Measurements from ENCODE around the gene FMN1. TPM values are rescaled to one million over a fixed set of nuclear protein-coding genes. Genes with fewer than 3 reads are reported as not detected.

Gene FMN1
- polyA plus RNA-seq, 4 donors = 0.54 to 2.1 (median 0.86) TPM

GRCh38 chr15:32901995-32902394 is 292.5 kb downstream of the FMN1 start:
- no peak for DNase-seq
- no peaks in the 10 kb centered on the region for H3K4me1 ChIP-seq (ENCODE audit: control insufficient read depth in 3 of 3, insufficient read depth in 2 of 3, low read depth in 1 of 3, low read length in 2 of 3)
- H3K27ac ChIP-seq (ENCODE audit: low read depth in 1 of 3, low read length in 2 of 3) = no peak overlapping the region
- H3K36me3 ChIP-seq (ENCODE audit: control insufficient read depth in 3 of 3, insufficient read depth in 2 of 3, low read depth in 1 of 3, low read length in 3 of 3) = peaks cover 0 to 2% (median 0%) of the 10 kb centered on the region in 3 donors
- H3K27me3 ChIP-seq (ENCODE audit: control insufficient read depth in 3 of 3, insufficient read depth in 3 of 3, low read length in 3 of 3) = no peaks in the 10 kb centered on the region
- WGBS, 3 donors = 69 to 87% (median 71%) methylated on average over 3 of the region's 3 CpGs
- H3K4me3 ChIP-seq (ENCODE audit: low read depth in 1 of 3, low read length in 3 of 3) = no peak overlapping the region
- no peak for FAIRE-seq
- no peaks in the 10 kb centered on the region for H3K9me3 ChIP-seq (ENCODE audit: control insufficient read depth in 2 of 2, insufficient read depth in 1 of 2, low read depth in 1 of 2, low read length in 1 of 2)

GRCh38 chr15:32901192-32901591 is 293.3 kb downstream of the FMN1 start:
- H3K36me3 ChIP-seq (ENCODE audit: control insufficient read depth in 3 of 3, insufficient read depth in 2 of 3, low read depth in 1 of 3, low read length in 3 of 3) = peaks cover 0 to 2% (median 0%) of the 10 kb centered on the region in 3 donors
- H3K4me3 ChIP-seq (ENCODE audit: low read depth in 1 of 3, low read length in 3 of 3) = no peak overlapping the region
- DNase-seq = no peak
- H3K27ac ChIP-seq (ENCODE audit: low read depth in 1 of 3, low read length in 2 of 3) = no peak overlapping the region
- no peaks in the 10 kb centered on the region for H3K4me1 ChIP-seq (ENCODE audit: control insufficient read depth in 3 of 3, insufficient read depth in 2 of 3, low read depth in 1 of 3, low read length in 2 of 3)
- no peaks in the 10 kb centered on the region for H3K9me3 ChIP-seq (ENCODE audit: control insufficient read depth in 2 of 2, insufficient read depth in 1 of 2, low read depth in 1 of 2, low read length in 1 of 2)
- no peaks in the 10 kb centered on the region for H3K27me3 ChIP-seq (ENCODE audit: control insufficient read depth in 3 of 3, insufficient read depth in 3 of 3, low read length in 3 of 3)
- WGBS, 3 donors = 69 to 73% (median 72%) methylated on average over 2 of the region's 2 CpGs
- FAIRE-seq = no peak

- no peak for DNase-seq
- Histone ChIP-seq H3K27me3 (ENCODE audit: control insufficient read depth in 3 of 3, insufficient read depth in 3 of 3, low read length in 3 of 3) (no peaks in the 10 kb centered on the region), H3K36me3 (ENCODE audit: control insufficient read depth in 3 of 3, insufficient read depth in 2 of 3, low read depth in 1 of 3, low read length in 3 of 3) (peaks cover 0 to 2% (median 0%) of the 10 kb centered on the region in 3 donors), H3K27ac (ENCODE audit: low read depth in 1 of 3, low read length in 2 of 3) (no peak overlapping the region), H3K9me3 (ENCODE audit: control insufficient read depth in 2 of 2, insufficient read depth in 1 of 2, low read depth in 1 of 2, low read length in 1 of 2) (no peaks in the 10 kb centered on the region), H3K4me3 (ENCODE audit: low read depth in 1 of 3, low read length in 3 of 3) (no peak overlapping the region), H3K4me1 (ENCODE audit: control insufficient read depth in 3 of 3, insufficient read depth in 2 of 3, low read depth in 1 of 3, low read length in 2 of 3) (no peaks in the 10 kb centered on the region)
- FAIRE-seq = no peak
- whole genome bisulfite sequencing, 3 donors = 72 to 91% (median 81%) methylated on average over 6 of the region's 6 CpGs
Measured at GRCh38 chr15:32899126-32899596, 295.4 kb downstream of the FMN1 start.

GRCh38 chr15:32898414-32898813 is 296.1 kb downstream of the FMN1 start:
- Histone ChIP-seq H3K9me3 (ENCODE audit: control insufficient read depth in 2 of 2, insufficient read depth in 1 of 2, low read depth in 1 of 2, low read length in 1 of 2) (no peaks in the 10 kb centered on the region), H3K27me3 (ENCODE audit: control insufficient read depth in 3 of 3, insufficient read depth in 3 of 3, low read length in 3 of 3) (no peaks in the 10 kb centered on the region), H3K36me3 (ENCODE audit: control insufficient read depth in 3 of 3, insufficient read depth in 2 of 3, low read depth in 1 of 3, low read length in 3 of 3) (peaks cover 0 to 2% (median 0%) of the 10 kb centered on the region in 3 donors), H3K4me3 (ENCODE audit: low read depth in 1 of 3, low read length in 3 of 3) (no peak overlapping the region), H3K27ac (ENCODE audit: low read depth in 1 of 3, low read length in 2 of 3) (no peak overlapping the region), H3K4me1 (ENCODE audit: control insufficient read depth in 3 of 3, insufficient read depth in 2 of 3, low read depth in 1 of 3, low read length in 2 of 3) (no peaks in the 10 kb centered on the region)
- FAIRE-seq = no peak
- WGBS, 3 donors = 84 to 86% (median 86%) methylated on average over 4 of the region's 4 CpGs
- DNase-seq = no peak

GRCh38 chr15:32893421-32893820 is 301.1 kb downstream of the FMN1 start:
- no peak overlapping the region for H3K27ac ChIP-seq (ENCODE audit: low read depth in 1 of 3, low read length in 2 of 3)
- H3K4me1 ChIP-seq (ENCODE audit: control insufficient read depth in 3 of 3, insufficient read depth in 2 of 3, low read depth in 1 of 3, low read length in 2 of 3) = no peaks in the 10 kb centered on the region
- no peaks in the 10 kb centered on the region for H3K27me3 ChIP-seq (ENCODE audit: control insufficient read depth in 3 of 3, insufficient read depth in 3 of 3, low read length in 3 of 3)
- no peak overlapping the region for H3K4me3 ChIP-seq (ENCODE audit: low read depth in 1 of 3, low read length in 3 of 3)
- H3K9me3 ChIP-seq (ENCODE audit: control insufficient read depth in 2 of 2, insufficient read depth in 1 of 2, low read depth in 1 of 2, low read length in 1 of 2) = no peaks in the 10 kb centered on the region
- FAIRE-seq (no peak), DNase-seq (no peak)
- H3K36me3 ChIP-seq (ENCODE audit: control insufficient read depth in 3 of 3, insufficient read depth in 2 of 3, low read depth in 1 of 3, low read length in 3 of 3) = peaks cover 0 to 2% (median 0%) of the 10 kb centered on the region in 3 donors

- WGBS, 3 donors = 85 to 93% (median 92%) methylated on average over 3 of the region's 3 CpGs
- no peaks in the 10 kb centered on the region for H3K9me3 ChIP-seq (ENCODE audit: control insufficient read depth in 2 of 2, insufficient read depth in 1 of 2, low read depth in 1 of 2, low read length in 1 of 2)
- DNase-seq (no peak), FAIRE-seq (no peak)
- no peak overlapping the region for H3K4me3 ChIP-seq (ENCODE audit: low read depth in 1 of 3, low read length in 3 of 3)
- H3K27ac ChIP-seq (ENCODE audit: low read depth in 1 of 3, low read length in 2 of 3) = no peak overlapping the region
- no peaks in the 10 kb centered on the region for H3K27me3 ChIP-seq (ENCODE audit: control insufficient read depth in 3 of 3, insufficient read depth in 3 of 3, low read length in 3 of 3)
- no peaks in the 10 kb centered on the region for H3K4me1 ChIP-seq (ENCODE audit: control insufficient read depth in 3 of 3, insufficient read depth in 2 of 3, low read depth in 1 of 3, low read length in 2 of 3)
- H3K36me3 ChIP-seq (ENCODE audit: control insufficient read depth in 3 of 3, insufficient read depth in 2 of 3, low read depth in 1 of 3, low read length in 3 of 3) = no peaks in the 10 kb centered on the region
Measured at GRCh38 chr15:32889214-32889613, 305.3 kb downstream of the FMN1 start.

GRCh38 chr15:32888221-32888761 is 306.2 kb downstream of the FMN1 start:
- Histone ChIP-seq H3K9me3 (ENCODE audit: control insufficient read depth in 2 of 2, insufficient read depth in 1 of 2, low read depth in 1 of 2, low read length in 1 of 2) (no peaks in the 10 kb centered on the region), H3K27ac (ENCODE audit: low read depth in 1 of 3, low read length in 2 of 3) (no peak overlapping the region), H3K4me1 (ENCODE audit: control insufficient read depth in 3 of 3, insufficient read depth in 2 of 3, low read depth in 1 of 3, low read length in 2 of 3) (no peaks in the 10 kb centered on the region), H3K4me3 (ENCODE audit: low read depth in 1 of 3, low read length in 3 of 3) (no peak overlapping the region), H3K27me3 (ENCODE audit: control insufficient read depth in 3 of 3, insufficient read depth in 3 of 3, low read length in 3 of 3) (no peaks in the 10 kb centered on the region), H3K36me3 (ENCODE audit: control insufficient read depth in 3 of 3, insufficient read depth in 2 of 3, low read depth in 1 of 3, low read length in 3 of 3) (peaks cover 0 to 2% (median 0%) of the 10 kb centered on the region in 3 donors)
- no peak for DNase-seq
- FAIRE-seq = no peak
- 88 to 95% (median 89%) methylated on average over 3 of the region's 3 CpGs for WGBS, 3 donors

- Histone ChIP-seq H3K27ac (ENCODE audit: low read depth in 1 of 3, low read length in 2 of 3) (no peak overlapping the region), H3K36me3 (ENCODE audit: control insufficient read depth in 3 of 3, insufficient read depth in 2 of 3, low read depth in 1 of 3, low read length in 3 of 3) (peaks cover 0 to 2% (median 0%) of the 10 kb centered on the region in 3 donors), H3K9me3 (ENCODE audit: control insufficient read depth in 2 of 2, insufficient read depth in 1 of 2, low read depth in 1 of 2, low read length in 1 of 2) (no peaks in the 10 kb centered on the region), H3K27me3 (ENCODE audit: control insufficient read depth in 3 of 3, insufficient read depth in 3 of 3, low read length in 3 of 3) (no peaks in the 10 kb centered on the region), H3K4me3 (ENCODE audit: low read depth in 1 of 3, low read length in 3 of 3) (no peak overlapping the region), H3K4me1 (ENCODE audit: control insufficient read depth in 3 of 3, insufficient read depth in 2 of 3, low read depth in 1 of 3, low read length in 2 of 3) (no peaks in the 10 kb centered on the region)
- FAIRE-seq = no peak
- 67 to 92% (median 84%) methylated on average over 4 of the region's 4 CpGs for WGBS, 3 donors
- DNase-seq = no peak
Measured at GRCh38 chr15:32887090-32887489, 307.4 kb downstream of the FMN1 start.

GRCh38 chr15:32886459-32886858 is 308.1 kb downstream of the FMN1 start:
- no peak for DNase-seq

More at GRCh38 chr15:32886459-32886858, 308.1 kb downstream of the FMN1 start:
- Histone ChIP-seq H3K4me3 (ENCODE audit: low read depth in 1 of 3, low read length in 3 of 3) (no peak overlapping the region), H3K4me1 (ENCODE audit: control insufficient read depth in 3 of 3, insufficient read depth in 2 of 3, low read depth in 1 of 3, low read length in 2 of 3) (no peaks in the 10 kb centered on the region), H3K27me3 (ENCODE audit: control insufficient read depth in 3 of 3, insufficient read depth in 3 of 3, low read length in 3 of 3) (no peaks in the 10 kb centered on the region), H3K9me3 (ENCODE audit: control insufficient read depth in 2 of 2, insufficient read depth in 1 of 2, low read depth in 1 of 2, low read length in 1 of 2) (no peaks in the 10 kb centered on the region), H3K36me3 (ENCODE audit: control insufficient read depth in 3 of 3, insufficient read depth in 2 of 3, low read depth in 1 of 3, low read length in 3 of 3) (peaks cover 0 to 2% (median 0%) of the 10 kb centered on the region in 3 donors), H3K27ac (ENCODE audit: low read depth in 1 of 3, low read length in 2 of 3) (peak overlapping the region in 1 of 3 donors; percentile 32)
- no peak for FAIRE-seq
- WGBS, 3 donors = 80 to 90% (median 90%) methylated on average over 7 of the region's 7 CpGs
